Peyer's patch (tissue), 4 donors: ENCODE results near the gene GNB5. TPM values are rescaled to one million over a fixed set of nuclear protein-coding genes. Genes with fewer than 3 reads are reported as not detected.

Experiments used
- DNase-seq, 3 donors: peaks; one replicate each; pipeline ENCODE4 v3.0.0-alpha.2; 2017 to 2019
- H3K27ac ChIP-seq, 4 donors: fragments of 200-600 bp; sonication (generic); one replicate each; pipeline ENCODE4 v1.5.1; 2016 to 2019
- H3K27me3 ChIP-seq, 2 donors: fragments of 200-600 bp; sonication (generic); one replicate each; pipeline ENCODE4 v1.5.1; 2019
- H3K36me3 ChIP-seq, 3 donors: fragments of 200-600 bp; sonication (generic); one replicate each; pipeline ENCODE4 v1.5.1; 2016 to 2019
- H3K4me1 ChIP-seq, 4 donors: fragments of 200-600 bp; sonication (generic); one replicate each; pipeline ENCODE4 v1.5.1; 2016 to 2019
- H3K4me3 ChIP-seq, 4 donors: fragments of 200-600 bp; sonication (generic); 1 replicate in 3 of 4; 2 replicates in 1 of 4; pipeline ENCODE4 v1.5.1; 2016 to 2019; ENCODE audit warnings: mild to moderate bottlenecking in 1 of 4
- H3K9me3 ChIP-seq, 4 donors: fragments of 200-600 bp; sonication (generic); one replicate each; pipeline ENCODE4 v1.5.1; 2016 to 2019; ENCODE audit warnings: mild to moderate bottlenecking in 1 of 4
- POLR2A ChIP-seq, 2 donors: fragments of 450-650 bp; IDR thresholded peaks; one replicate each; pipeline ENCODE4 v1.5.1; 2017; ENCODE audit warnings: antibody characterized with exemption in 2 of 2, mild to moderate bottlenecking in 2 of 2, moderate library complexity in 2 of 2
- total RNA-seq, 4 donors: library from RNA; depleted of rRNA; stranded (reverse); fragments of >200 nt; gene quantifications; one replicate each; pipeline ENCODE4 v1.1.0, GENCODE V29; 2016
- TF ChIP-seq, protein P1 (sequence below), 6 experiments: fragments of 450-650 bp in 4 of 6; fragments of 200-600 bp in 2 of 6; sonication (generic) in 1 of 6; IDR thresholded peaks; one replicate each; pipeline ENCODE4 v1.5.1; 2017 to 2019; ENCODE audit warnings: antibody characterized with exemption in 6 of 6, mild to moderate bottlenecking in 3 of 6, moderate library complexity in 1 of 6

The GNB5 gene
- total RNA-seq, 4 donors from 2014 or later, result 6.1 to 120 (median 7.6) TPM

DNA sequence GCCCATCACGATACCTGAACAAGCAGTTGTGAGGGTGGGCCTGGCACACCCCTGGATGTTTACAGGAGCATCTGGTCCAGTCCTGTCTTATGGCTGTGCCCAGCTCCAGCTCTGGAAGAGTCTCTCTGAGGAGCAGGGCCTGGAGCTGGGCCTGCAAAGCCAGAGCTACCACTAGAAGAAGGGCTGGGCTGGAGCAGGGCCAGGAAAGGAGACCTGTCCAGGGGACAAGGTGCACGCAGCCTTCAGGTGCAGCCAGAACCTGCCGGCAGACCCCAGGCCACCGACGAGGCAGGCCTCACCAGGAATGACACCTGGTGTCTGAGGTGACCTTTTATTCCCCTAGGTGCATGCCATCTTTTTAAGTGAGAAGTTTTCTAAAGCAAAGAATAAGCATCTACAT is 70.2 kb downstream of the GNB5 start:
- no peaks in the 10 kb centered on the region for H3K36me3 ChIP-seq
- H3K27ac ChIP-seq, result no peak overlapping the region
- no peak for TF ChIP-seq POLR2A (IDR thresholded peaks at IDR 0.05)
- TF ChIP-seq, protein P1, sequence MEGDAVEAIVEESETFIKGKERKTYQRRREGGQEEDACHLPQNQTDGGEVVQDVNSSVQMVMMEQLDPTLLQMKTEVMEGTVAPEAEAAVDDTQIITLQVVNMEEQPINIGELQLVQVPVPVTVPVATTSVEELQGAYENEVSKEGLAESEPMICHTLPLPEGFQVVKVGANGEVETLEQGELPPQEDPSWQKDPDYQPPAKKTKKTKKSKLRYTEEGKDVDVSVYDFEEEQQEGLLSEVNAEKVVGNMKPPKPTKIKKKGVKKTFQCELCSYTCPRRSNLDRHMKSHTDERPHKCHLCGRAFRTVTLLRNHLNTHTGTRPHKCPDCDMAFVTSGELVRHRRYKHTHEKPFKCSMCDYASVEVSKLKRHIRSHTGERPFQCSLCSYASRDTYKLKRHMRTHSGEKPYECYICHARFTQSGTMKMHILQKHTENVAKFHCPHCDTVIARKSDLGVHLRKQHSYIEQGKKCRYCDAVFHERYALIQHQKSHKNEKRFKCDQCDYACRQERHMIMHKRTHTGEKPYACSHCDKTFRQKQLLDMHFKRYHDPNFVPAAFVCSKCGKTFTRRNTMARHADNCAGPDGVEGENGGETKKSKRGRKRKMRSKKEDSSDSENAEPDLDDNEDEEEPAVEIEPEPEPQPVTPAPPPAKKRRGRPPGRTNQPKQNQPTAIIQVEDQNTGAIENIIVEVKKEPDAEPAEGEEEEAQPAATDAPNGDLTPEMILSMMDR (IDR thresholded peaks at IDR 0.05), result no peak
- H3K4me3 ChIP-seq, result no peak overlapping the region
- peak in 1 of 3 donors; percentile 37 for DNase-seq
- H3K27me3 ChIP-seq, result no peaks in the 10 kb centered on the region
- H3K4me1 ChIP-seq, result peaks cover 0 to 4% (median 1%) of the 10 kb centered on the region in 4 donors
- H3K9me3 ChIP-seq, result no peaks in the 10 kb centered on the region

DNA sequence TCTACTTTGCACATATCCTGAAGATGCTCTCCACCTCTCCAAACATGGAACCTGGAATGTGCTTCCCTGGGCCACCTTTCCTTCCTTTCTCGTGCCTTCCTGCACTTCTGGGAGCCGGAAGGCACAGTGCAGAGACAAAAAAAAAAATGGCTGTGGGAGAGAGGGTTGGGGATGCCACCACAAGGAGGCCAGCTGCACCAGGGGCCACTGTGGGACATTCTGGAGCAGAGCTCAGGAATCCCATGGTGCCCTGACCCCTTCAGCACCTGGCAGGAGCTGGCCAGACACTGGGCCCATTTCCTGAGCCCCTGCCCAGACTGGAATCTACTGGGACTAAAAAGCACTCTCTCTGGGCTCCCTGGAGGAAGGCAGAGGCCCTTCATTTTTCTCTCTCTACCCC is 70.7 kb downstream of the GNB5 start:
- no peaks in the 10 kb centered on the region for H3K9me3 ChIP-seq
- no peak for TF ChIP-seq POLR2A (IDR thresholded peaks at IDR 0.05)
- TF ChIP-seq, protein P1 (IDR thresholded peaks at IDR 0.05), result no peak
- H3K27me3 ChIP-seq, result no peaks in the 10 kb centered on the region
- no peaks in the 10 kb centered on the region for H3K36me3 ChIP-seq
- no peak overlapping the region for H3K4me3 ChIP-seq
- H3K27ac ChIP-seq, result no peak overlapping the region
- H3K4me1 ChIP-seq, result peaks cover 0 to 4% (median 1%) of the 10 kb centered on the region in 4 donors
- no peak for DNase-seq

DNA sequence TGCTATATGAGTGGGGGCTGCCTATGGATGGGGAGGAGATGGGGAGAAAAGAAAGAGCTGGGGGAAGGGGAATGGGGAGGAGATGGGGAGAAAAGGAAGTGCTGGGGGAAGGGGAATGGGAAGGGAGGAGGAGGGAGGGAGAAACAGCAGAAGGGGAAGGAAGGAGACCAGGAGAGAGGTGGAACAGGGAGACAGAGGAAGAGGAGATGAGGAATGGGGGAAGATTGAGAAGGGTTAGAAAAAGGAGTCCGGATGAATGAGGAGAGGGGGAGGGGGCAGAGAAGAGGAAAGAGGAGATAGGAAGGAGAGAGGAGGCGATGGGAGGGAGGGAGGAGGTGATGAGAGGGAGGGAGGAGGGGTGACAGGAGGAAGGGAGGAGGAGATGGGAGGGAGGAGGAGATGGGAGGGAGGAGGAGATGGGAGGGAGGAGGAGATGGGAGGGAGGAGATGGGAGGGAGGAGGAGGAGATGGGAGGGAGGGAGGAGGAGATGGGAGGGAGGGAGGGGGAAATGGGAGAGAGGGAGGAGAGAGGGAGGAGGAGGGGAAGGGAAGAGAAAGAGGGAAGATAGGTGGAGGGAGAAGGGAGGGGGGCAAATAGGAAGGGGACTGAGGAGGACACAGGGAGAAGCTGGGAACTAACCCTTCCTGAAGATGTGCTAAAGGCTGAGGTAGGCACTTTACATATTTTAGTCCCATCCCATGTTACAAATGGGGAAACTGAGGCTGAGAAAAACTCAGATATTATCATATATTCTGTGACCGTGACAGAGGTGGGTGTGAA is 72.0 kb downstream of the GNB5 start:
- H3K4me1 ChIP-seq, result peaks cover 0 to 4% (median 1%) of the 10 kb centered on the region in 4 donors
- H3K9me3 ChIP-seq, result no peaks in the 10 kb centered on the region

DNA sequence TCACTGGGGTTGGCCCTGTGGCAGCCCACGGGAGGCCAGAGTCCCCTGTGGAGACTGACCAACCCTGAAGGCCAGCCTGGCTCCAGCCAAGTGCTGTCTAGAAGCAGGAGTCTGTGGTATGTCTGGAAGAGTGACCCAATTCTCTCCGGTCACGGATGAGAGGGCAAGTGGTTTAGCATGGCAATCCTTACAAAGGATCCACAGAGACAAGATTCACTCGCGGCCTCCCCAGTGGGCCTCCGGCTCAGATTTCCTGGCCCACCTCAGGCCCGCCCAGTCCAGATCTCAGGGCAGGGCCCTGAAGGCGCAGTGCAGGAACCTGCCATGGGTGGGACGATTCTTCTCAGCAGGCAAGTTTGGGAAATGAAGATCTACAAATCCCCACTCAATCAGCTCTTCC is 73.6 kb downstream of the GNB5 start:
- H3K4me1 ChIP-seq, result peaks cover 0 to 15% (median 1%) of the 10 kb centered on the region in 4 donors
- H3K4me3 ChIP-seq, result no peak overlapping the region
- no peak overlapping the region for H3K27ac ChIP-seq
- TF ChIP-seq, protein P1 (IDR thresholded peaks at IDR 0.05), result no peak
- no peak for TF ChIP-seq POLR2A (IDR thresholded peaks at IDR 0.05)
- DNase-seq, result no peak
- no peaks in the 10 kb centered on the region for H3K36me3 ChIP-seq
- H3K9me3 ChIP-seq, result no peaks in the 10 kb centered on the region
- H3K27me3 ChIP-seq, result no peaks in the 10 kb centered on the region

More for the DNA sequence above, 72.0 kb downstream of the GNB5 start:
- no peak overlapping the region for H3K27ac ChIP-seq
- H3K27me3 ChIP-seq, result no peaks in the 10 kb centered on the region
- no peak for DNase-seq
- H3K36me3 ChIP-seq, result no peaks in the 10 kb centered on the region
- no peak overlapping the region for H3K4me3 ChIP-seq
- TF ChIP-seq POLR2A (IDR thresholded peaks at IDR 0.05), result no peak
- TF ChIP-seq, protein P1 (IDR thresholded peaks at IDR 0.05), result no peak

DNA sequence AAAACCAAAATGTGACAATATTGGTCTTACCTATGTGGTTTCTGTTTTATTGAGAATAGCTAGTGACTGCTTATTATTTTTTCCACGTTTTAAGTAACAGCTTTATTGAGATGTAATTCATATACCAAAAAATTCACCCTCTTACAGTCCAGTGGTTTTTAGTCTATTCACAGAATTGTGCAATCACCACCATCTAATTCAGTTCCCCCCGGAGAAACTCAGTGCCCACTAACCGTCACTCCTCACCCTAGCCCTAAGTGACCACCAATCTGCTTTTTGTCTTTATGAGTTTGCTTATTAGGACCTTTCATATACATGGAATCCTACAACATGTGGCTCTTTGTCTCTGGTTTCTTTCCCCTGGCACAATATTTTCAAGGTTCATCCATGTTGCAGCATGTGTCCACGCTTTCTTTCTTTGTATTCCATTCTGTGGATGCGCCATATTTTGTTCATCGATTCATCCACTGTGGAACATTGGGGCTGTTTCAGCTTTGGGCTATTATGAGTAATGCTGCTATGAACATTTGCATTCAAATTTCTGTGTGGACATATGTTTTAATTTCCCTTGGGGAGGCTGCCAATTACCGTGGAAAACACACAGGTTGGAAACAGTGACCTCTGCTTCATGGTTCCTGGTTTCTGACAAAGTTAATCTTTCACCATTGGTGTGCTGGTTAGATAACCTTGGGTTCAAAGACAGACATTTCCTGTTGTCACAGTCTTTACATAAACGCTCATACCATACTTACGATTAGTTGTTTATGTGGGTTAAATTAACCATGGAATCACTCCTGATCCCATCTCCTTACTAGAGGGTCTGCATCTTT is 75.4 kb downstream of the GNB5 start:
- no peak overlapping the region for H3K4me3 ChIP-seq
- TF ChIP-seq POLR2A (IDR thresholded peaks at IDR 0.05), result no peak
- TF ChIP-seq, protein P1 (IDR thresholded peaks at IDR 0.05), result no peak
- H3K27me3 ChIP-seq, result no peaks in the 10 kb centered on the region
- DNase-seq, result no peak
- H3K27ac ChIP-seq, result peak overlapping the region in 3 of 4 donors; percentile 1 to 67 (median 56)
- H3K4me1 ChIP-seq, result peaks cover 2 to 27% (median 9%) of the 10 kb centered on the region in 4 donors
- no peaks in the 10 kb centered on the region for H3K36me3 ChIP-seq
- no peaks in the 10 kb centered on the region for H3K9me3 ChIP-seq
